Pancreas (tissue), 10 donors: ENCODE data around the gene GOLGA6L6. TPM values are rescaled to one million over a fixed set of nuclear protein-coding genes. Genes with fewer than 3 reads are reported as not detected.
"Not testable (repeated sequence)": the region's sequence is repeated elsewhere in the genome, so short reads cannot be mapped to it uniquely, and the experiment has no call there.

ENCODE experiments used
- ATAC-seq, 4 donors: fragments of 200-7000 bp; cut with Tn5 transposase; one replicate each; pipeline versions ENCODE4 v1.8.0 to v1.9.1; 2020; ENCODE audit warnings: mild to moderate bottlenecking in 4 of 4, moderate library complexity in 4 of 4
- DNase-seq, 6 donors: peaks; one replicate each; pipeline ENCODE4 v3.0.0-alpha.2; 2020
- FAIRE-seq: peaks from 2 replicates; lab custom pipeline; 2012; peaks lifted over from hg19 to GRCh38; lab: Jason Lieb, UNC
- H3K27ac ChIP-seq, 4 donors: fragments of 200-600 bp; sonication (generic); 1 replicate in 3 of 4; 2 replicates in 1 of 4; pipeline versions ENCODE4 v1.5.0 to v1.8.0; 2020
- H3K27me3 ChIP-seq, 4 donors: fragments of 200-600 bp; one replicate each; pipeline ENCODE4 v1.8.0; 2021
- H3K36me3 ChIP-seq, 3 donors: fragments of 200-600 bp; sonication (generic) in 1 of 3; one replicate each; pipeline versions ENCODE4 v1.5.0 to v1.8.0; 2020 to 2021
- H3K4me1 ChIP-seq, 3 donors: fragments of 200-600 bp; one replicate each; pipeline ENCODE4 v1.8.0; 2021
- H3K4me3 ChIP-seq, 4 donors: fragments of 200-600 bp; sonication (generic) in 2 of 4; one replicate each; pipeline versions ENCODE4 v1.5.0 to v1.8.0; 2020 to 2021
- H3K9me3 ChIP-seq, 4 donors: fragments of 200-600 bp; one replicate each; pipeline ENCODE4 v1.8.0; 2021
- WGBS, 2 donors: extraction: QIAGEN DNeasy Blood & Tissue Kit; methylation state at CpG; one replicate each; pipeline ENCODE4 v1.1.7; 2013; 5-methylcytosine and 5-hydroxymethylcytosine counted together
- intact Hi-C, 3 donors: fragments of 100-400 bp; cut with DNase I; formaldehyde crosslinking; loops; one replicate each; pipeline versions ENCODE4 v1.11.1 to v1.14.2; 2022
- polyA plus RNA-seq, 2 donors: library from polyadenylated mRNA; stranded (reverse); fragments of 200-250 nt; gene quantifications; one replicate each; pipeline ENCODE4 v1.2.3, GENCODE V29; 2013
- total RNA-seq, 6 donors: library from RNA; stranded (reverse); fragmentation: NEBNext Ultra II Directional in 4 of 6; extraction: Animal tissue kit (Norgen Biotek cat#: 25700) in 4 of 6; gene quantifications; one replicate each; pipeline versions ENCODE4 v1.2.1 to v1.2.4, GENCODE V29; 2021 to 2023
- donor health status: healthy with polysubstance abuse.
- donor health status: DM: no; HTN: no; CAD: no; lungs with moderate emphysema.
- donor health status: DM: no; HTN: no; CAD: no.
- donor health status: control.
- donor health status: control.
- donor health status: Bipolar disorder and iron deficiency.
- donor health status: DM: yes; HTN: yes; CAD: no.
- donor health status: DM: no; HTN: no; CAD: no.
- donor health status: DM: no; HTN: no; CAD: no.
- donor health status: DM: yes; HTN: yes; CAD: no.

Gene GOLGA6L6
- total RNA-seq (not detected), polyA plus RNA-seq (not detected)

- H3K9me3 ChIP-seq, ATAC-seq, H3K27me3 ChIP-seq, H3K27ac ChIP-seq, DNase-seq, intact Hi-C loops, H3K4me1 ChIP-seq, H3K36me3 ChIP-seq, FAIRE-seq, H3K4me3 ChIP-seq: not testable (repeated sequence)
- WGBS, 2 donors, result 79 to 80% methylated on average over 4 of the region's 7 CpGs
Observed at GRCh38 chr15:20541700-20542099, at the start of gene GOLGA6L6. Gene GOLGA6L6, minus strand, starts transcription at chr15:20541800. Its CDS starts 91 bp downstream, at chr15:20541709.

GRCh38 chr15:20590069-20590468 lies 48.5 kb upstream of the GOLGA6L6 start:
- H3K9me3 ChIP-seq, H3K4me1 ChIP-seq, H3K27ac ChIP-seq, H3K36me3 ChIP-seq, ATAC-seq, H3K27me3 ChIP-seq, H3K4me3 ChIP-seq, FAIRE-seq, DNase-seq, intact Hi-C loops: not testable (repeated sequence)
- WGBS, 2 donors, result no CpG with 5 or more reads among the region's 2 CpGs

- 52 to 88% methylated on average over 1 to 2 of the region's 3 CpGs for WGBS, 2 donors
Observed at GRCh38 chr15:20586821-20587220, 45.2 kb upstream of the GOLGA6L6 start.

GRCh38 chr15:20582726-20583115 lies 41.1 kb upstream of the GOLGA6L6 start:
- H3K36me3 ChIP-seq, intact Hi-C loops, H3K4me1 ChIP-seq, H3K27me3 ChIP-seq, FAIRE-seq, H3K4me3 ChIP-seq, H3K9me3 ChIP-seq, H3K27ac ChIP-seq: not testable (repeated sequence)
- DNase-seq (peak in 1 of 6 donors; percentile 34), ATAC-seq (peak in 3 of 4 donors; percentile 14 to 26 (median 20))
- 61 to 66% methylated on average over 7 of the region's 18 CpGs for WGBS, 2 donors

More at GRCh38 chr15:20586821-20587220, 45.2 kb upstream of the GOLGA6L6 start:
- H3K4me3 ChIP-seq, DNase-seq, intact Hi-C loops, H3K4me1 ChIP-seq, FAIRE-seq, ATAC-seq, H3K27me3 ChIP-seq, H3K27ac ChIP-seq, H3K9me3 ChIP-seq, H3K36me3 ChIP-seq: not testable (repeated sequence)

GRCh38 chr15:20582109-20582725 lies 40.6 kb upstream of the GOLGA6L6 start:
- H3K4me1 ChIP-seq, H3K4me3 ChIP-seq, FAIRE-seq, intact Hi-C loops, H3K36me3 ChIP-seq, DNase-seq, H3K27ac ChIP-seq, H3K9me3 ChIP-seq, H3K27me3 ChIP-seq: not testable (repeated sequence)
- WGBS, 2 donors, result 69 to 73% methylated on average over 7 to 10 of the region's 39 CpGs
- peak in 3 of 4 donors; percentile 63 to 76 (median 65) for ATAC-seq

- H3K36me3 ChIP-seq, H3K27ac ChIP-seq, FAIRE-seq, intact Hi-C loops, H3K9me3 ChIP-seq, H3K4me1 ChIP-seq, H3K27me3 ChIP-seq, H3K4me3 ChIP-seq: not testable (repeated sequence)
- peak in 1 of 6 donors; percentile 18 for DNase-seq
- peak in 3 of 4 donors; percentile 63 to 82 (median 73) for ATAC-seq
- WGBS, 2 donors, result 60 to 66% methylated on average over 12 to 14 of the region's 62 CpGs
Observed at GRCh38 chr15:20581261-20582108, 39.9 kb upstream of the GOLGA6L6 start.

- H3K27ac ChIP-seq, H3K36me3 ChIP-seq, DNase-seq, H3K9me3 ChIP-seq, H3K4me3 ChIP-seq, intact Hi-C loops, H3K27me3 ChIP-seq, FAIRE-seq, H3K4me1 ChIP-seq: not testable (repeated sequence)
- ATAC-seq, result peak; percentile 32 to 65 (median 48)
- WGBS, 2 donors, result 73 to 85% methylated on average over 10 to 11 of the region's 14 CpGs
Observed at GRCh38 chr15:20579662-20580061, 38.1 kb upstream of the GOLGA6L6 start.

- DNase-seq, result peak in 2 of 6 donors; percentile 9 to 47
- ATAC-seq, H3K4me3 ChIP-seq, H3K27ac ChIP-seq, H3K4me1 ChIP-seq, intact Hi-C loops, H3K36me3 ChIP-seq, FAIRE-seq, H3K27me3 ChIP-seq, H3K9me3 ChIP-seq: not testable (repeated sequence)
- 82 to 91% methylated on average over 4 to 6 of the region's 19 CpGs for WGBS, 2 donors
Observed at GRCh38 chr15:20551289-20551688, 9.7 kb upstream of the GOLGA6L6 start.

GRCh38 chr15:20505926-20506658 lies 35.5 kb downstream of the GOLGA6L6 start:
- DNase-seq, H3K9me3 ChIP-seq, H3K4me1 ChIP-seq, H3K27me3 ChIP-seq, ATAC-seq, intact Hi-C loops, H3K36me3 ChIP-seq, H3K27ac ChIP-seq, H3K4me3 ChIP-seq, FAIRE-seq: not testable (repeated sequence)
- WGBS, 2 donors, result 39% methylated on average over 20 of the region's 87 CpGs; no CpG with 5 or more reads in 1 of the 2 donors

GRCh38 chr15:20502839-20503238 lies 38.8 kb downstream of the GOLGA6L6 start:
- H3K27ac ChIP-seq, H3K4me3 ChIP-seq, ATAC-seq, H3K9me3 ChIP-seq, H3K36me3 ChIP-seq, H3K4me1 ChIP-seq, FAIRE-seq, DNase-seq, H3K27me3 ChIP-seq, intact Hi-C loops: not testable (repeated sequence)
- WGBS, 2 donors, result no CpG with 5 or more reads among the region's 3 CpGs

GRCh38 chr15:20501512-20502222 lies 39.9 kb downstream of the GOLGA6L6 start:
- WGBS, 2 donors, result no CpG with 5 or more reads among the region's 5 CpGs
- not testable (repeated sequence) for FAIRE-seq

More at GRCh38 chr15:20501512-20502222, 39.9 kb downstream of the GOLGA6L6 start:
- DNase-seq, ATAC-seq, intact Hi-C loops, H3K27me3 ChIP-seq, H3K9me3 ChIP-seq, H3K4me1 ChIP-seq, H3K27ac ChIP-seq, H3K36me3 ChIP-seq, H3K4me3 ChIP-seq: not testable (repeated sequence)
